ENCODE measurements around the gene SON.

GRCh38 chr21:33511639-33512038 lies 31.2 kb upstream of the SON start:
- TF ChIP-seq CTCF (IDR thresholded peaks at IDR 0.05) (no peak), POLR2A (IDR thresholded peaks at IDR 0.05) (no peak)

Data from heart left ventricle (tissue), 13 donors.